ENCODE measurements around the gene MAGI1.

The MAGI1 gene

GRCh38 chr3:65411367-65411766 lies 627.4 kb downstream of the MAGI1 start:
- no peak for DNase-seq (ENCODE audit: low read depth)

- no peak for DNase-seq (ENCODE audit: low read depth)
Observed at GRCh38 chr3:65409176-65409569, 629.5 kb downstream of the MAGI1 start.

GRCh38 chr3:65408531-65409175 lies 630.1 kb downstream of the MAGI1 start:
- no peak for DNase-seq (ENCODE audit: low read depth)

DNA sequence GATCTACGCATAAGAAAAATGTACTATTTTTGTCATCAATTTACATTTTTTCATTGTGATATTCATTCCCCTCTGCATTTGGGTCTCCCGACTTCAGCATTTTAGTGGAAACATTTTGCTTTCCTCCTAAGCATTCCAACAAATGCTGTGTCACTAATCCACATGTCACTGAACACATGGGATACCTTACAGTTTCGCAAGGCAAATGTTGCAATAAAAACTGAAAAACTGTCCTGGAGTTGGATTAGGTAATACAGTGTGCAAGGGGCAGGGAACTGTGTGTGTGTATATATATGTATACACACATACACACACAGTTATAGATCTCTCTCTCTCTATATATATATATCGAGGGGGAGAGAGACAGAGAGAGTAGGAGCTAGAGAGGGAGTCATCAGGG lies 632.2 kb downstream of the MAGI1 start:
- DNase-seq (ENCODE audit: low read depth) = no peak

GRCh38 chr3:65402597-65402996 lies 636.1 kb downstream of the MAGI1 start:
- DNase-seq (ENCODE audit: low read depth) = no peak

DNA sequence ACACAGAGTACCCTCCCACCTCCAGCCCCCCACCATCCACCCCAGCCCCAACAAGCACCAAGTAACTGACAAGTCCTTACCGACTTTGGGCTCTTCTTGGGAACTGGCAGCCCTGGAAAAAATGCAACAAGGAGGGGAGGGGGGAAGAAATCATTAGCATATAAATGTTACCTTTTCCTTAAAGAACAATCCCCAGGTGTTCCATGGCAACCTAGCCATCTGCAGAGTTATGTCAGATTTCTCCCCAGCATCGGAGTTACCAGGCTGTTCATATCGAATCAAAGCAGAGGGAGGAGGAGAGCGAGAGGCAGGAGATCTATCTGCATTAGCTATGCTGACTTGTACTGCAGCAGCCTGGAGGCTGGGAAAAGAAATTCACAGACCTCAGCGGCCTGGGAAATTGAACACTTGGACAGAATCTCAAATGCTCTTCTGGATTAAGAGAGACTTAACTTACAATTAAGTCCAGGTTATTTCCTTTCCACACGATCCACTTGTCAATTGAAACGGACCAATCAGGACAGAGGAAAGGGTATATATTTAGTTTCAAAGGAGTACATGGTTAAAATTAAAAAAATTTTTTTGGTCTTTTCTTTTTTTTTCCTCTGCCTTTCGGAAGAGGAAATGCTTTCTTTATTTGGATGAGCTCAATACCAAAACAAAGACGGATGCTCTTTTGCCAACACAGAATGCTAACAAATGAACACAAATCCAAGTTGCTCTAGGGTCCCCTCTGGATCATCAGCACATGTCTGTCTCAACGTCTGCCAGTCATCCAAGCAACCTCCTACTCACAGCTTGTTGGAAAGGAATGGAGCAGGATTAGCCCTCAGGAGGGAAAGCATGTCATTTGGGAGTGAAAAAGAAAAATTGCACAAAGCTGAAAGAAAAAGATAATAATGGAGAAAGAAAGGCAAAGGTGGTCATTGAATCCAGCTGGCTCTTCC lies 637.1 kb downstream of the MAGI1 start:
- DNase-seq (ENCODE audit: low read depth) = no peak

- DNase-seq (ENCODE audit: low read depth) = no peak
Observed at GRCh38 chr3:65400899-65401298, 637.8 kb downstream of the MAGI1 start.

DNA sequence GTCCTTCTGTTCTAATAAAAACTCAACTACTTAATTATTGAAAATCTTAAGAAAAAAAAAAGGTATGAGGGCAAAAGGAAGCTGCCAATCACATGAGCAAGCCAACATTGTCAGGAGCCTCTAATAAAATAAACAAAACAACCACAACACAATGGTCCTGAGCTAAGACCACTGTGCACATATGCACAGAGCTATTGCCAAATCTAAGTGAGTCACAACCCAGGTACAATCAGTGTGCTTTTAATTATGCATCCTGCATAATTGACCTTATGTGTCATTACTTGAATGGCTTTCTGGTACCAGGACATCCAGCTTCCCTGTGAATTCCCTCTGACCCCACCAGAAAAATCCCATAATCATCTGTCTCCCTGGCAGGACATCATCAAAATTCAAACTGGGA lies 639.8 kb downstream of the MAGI1 start:
- DNase-seq (ENCODE audit: low read depth) = no peak

GRCh38 chr3:65396078-65396477 lies 642.6 kb downstream of the MAGI1 start:
- no peak for DNase-seq (ENCODE audit: low read depth)

DNA sequence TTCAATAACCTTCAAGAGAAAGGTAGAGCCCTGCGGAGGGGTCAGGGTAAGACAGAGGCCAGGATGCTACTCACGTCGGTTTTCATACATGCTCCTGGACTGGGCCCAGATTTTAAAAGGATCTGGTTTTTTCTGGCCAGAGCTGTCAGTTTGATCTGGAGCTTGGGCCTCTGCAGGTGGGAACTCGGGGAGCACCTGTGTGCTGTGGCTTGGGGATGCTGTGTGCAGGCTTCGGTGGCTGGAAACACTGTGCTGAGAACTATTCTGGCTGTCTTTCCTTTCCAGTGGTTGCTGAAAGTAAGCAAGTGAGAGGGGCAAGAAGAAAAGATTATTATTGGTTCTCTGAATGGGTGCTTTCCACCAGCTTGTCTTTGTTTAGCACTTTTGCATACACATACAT lies 647.6 kb downstream of the MAGI1 start:
- no peak for DNase-seq (ENCODE audit: low read depth)

DNA sequence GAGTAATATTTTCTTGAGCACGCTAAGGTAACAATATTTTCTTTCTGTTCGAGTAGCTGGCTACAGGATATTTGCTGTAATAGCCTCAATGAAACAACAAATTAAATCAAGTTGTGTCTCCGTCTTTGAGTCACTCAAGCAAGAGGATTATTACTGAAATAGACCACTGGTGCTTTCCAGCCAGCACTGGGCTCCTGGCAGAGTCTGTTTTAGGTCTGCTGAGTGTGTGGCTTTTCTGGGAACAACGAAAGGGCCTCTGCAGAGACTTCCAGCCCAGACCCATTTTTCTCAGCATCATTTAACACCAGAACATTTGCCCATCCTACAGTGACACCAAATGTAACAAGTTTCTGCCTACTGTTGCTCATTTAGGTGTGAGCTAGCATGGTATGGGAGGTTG lies 652.9 kb downstream of the MAGI1 start:
- no peak for DNase-seq (ENCODE audit: low read depth)

- DNase-seq (ENCODE audit: low read depth) = no peak
Observed at GRCh38 chr3:65381496-65382010, 657.2 kb downstream of the MAGI1 start.

GRCh38 chr3:65379223-65379622 lies 659.5 kb downstream of the MAGI1 start:
- DNase-seq (ENCODE audit: low read depth) = no peak

DNA sequence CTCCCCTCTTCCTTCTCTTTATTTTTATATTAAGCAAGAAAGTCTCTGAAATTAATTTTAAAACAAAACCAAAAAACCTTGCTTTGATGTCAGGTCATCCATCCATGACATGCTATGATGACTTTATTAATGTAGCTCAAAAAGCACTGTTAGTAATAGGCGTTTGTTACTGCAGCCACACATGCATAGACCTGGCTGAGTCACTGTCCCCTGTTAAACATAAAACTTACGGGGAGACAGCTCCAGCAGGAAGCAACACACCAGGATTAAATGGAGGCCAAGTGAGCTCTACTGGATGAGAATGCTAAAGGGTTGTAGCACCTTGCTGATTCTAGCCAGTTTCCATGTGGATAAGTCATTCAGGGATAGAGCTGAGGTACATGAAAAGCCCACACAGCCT lies 661.1 kb downstream of the MAGI1 start:
- no peak for DNase-seq (ENCODE audit: low read depth)

GRCh38 chr3:65376426-65376825 lies 662.3 kb downstream of the MAGI1 start:
- DNase-seq (ENCODE audit: low read depth) = no peak

DNA sequence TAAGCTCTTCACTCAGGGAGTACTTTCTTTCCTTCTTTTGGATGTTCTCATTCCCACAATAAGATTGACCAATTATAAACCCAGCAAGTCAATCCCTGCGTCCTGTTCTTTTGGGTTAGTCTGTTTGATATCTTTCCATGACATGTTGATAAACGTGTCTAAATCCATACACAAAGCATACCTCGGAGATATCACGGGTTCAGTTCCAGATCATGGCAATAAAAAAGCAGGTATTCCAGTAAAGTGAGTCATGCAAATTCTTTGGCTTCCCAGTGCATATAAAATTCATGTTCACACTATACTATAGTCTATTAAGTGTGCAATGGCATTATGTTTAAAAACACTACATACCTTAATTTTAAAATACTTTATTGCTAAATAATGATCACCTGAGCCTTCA lies 667.7 kb downstream of the MAGI1 start:
- DNase-seq (ENCODE audit: low read depth) = no peak

DNA sequence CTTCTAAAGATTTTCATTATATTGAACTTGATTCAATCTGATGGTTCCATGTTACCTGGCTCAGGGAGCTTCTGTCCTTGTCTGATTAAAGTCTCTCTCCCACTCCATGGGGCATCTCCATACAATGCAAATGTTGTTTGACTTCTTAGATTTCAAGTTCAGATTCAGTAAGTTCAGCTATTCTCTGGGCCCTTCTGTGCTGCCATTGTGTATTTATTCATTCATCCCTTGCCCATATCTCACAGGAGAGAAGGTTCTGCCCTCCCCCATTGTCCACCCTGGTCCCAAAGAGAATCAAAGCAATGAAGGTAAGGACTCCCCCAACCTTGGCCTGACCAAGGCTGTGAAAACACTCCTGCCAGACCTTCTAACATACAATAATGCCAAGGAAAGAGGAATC lies 669.9 kb downstream of the MAGI1 start:
- DNase-seq (ENCODE audit: low read depth) = no peak

DNA sequence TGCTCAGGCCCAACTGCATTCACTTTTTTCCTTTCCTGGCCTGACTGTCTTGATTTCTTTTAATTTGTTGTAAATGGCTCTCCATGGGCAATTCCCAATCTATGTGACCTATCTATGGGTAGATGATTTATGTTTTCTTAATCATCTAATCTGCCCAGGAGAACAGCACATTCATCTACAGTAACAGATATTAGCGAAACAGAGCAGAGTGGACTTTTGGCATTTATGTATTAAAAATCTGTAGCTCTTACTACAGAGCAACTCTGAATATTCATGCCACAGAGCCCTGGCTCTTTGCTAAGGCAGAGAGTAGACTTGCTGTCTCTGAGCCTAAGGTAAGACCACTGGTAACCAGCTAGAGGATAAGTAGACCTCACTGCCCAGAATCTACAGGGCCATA lies 676.0 kb downstream of the MAGI1 start:
- no peak for DNase-seq (ENCODE audit: low read depth)

DNA sequence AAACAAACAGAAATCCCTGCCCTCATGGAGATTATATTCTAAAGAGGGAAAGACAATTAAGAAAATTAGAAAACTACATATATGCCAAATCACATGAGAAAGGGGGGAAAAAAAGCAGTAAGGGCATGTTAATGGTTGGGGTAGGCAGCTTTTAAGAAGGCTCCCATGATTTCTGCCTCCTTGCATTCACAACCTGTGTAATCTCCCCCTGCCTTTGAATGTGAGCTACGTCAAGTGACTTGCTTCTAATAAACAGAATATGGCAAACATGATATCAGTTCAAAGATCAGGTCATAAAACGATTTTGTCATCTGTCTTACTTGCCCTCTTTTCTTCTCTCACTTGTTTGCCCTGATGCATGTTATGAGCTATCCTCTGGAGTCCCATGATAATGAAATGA lies 677.3 kb downstream of the MAGI1 start:
- no peak for DNase-seq (ENCODE audit: low read depth)

DNA sequence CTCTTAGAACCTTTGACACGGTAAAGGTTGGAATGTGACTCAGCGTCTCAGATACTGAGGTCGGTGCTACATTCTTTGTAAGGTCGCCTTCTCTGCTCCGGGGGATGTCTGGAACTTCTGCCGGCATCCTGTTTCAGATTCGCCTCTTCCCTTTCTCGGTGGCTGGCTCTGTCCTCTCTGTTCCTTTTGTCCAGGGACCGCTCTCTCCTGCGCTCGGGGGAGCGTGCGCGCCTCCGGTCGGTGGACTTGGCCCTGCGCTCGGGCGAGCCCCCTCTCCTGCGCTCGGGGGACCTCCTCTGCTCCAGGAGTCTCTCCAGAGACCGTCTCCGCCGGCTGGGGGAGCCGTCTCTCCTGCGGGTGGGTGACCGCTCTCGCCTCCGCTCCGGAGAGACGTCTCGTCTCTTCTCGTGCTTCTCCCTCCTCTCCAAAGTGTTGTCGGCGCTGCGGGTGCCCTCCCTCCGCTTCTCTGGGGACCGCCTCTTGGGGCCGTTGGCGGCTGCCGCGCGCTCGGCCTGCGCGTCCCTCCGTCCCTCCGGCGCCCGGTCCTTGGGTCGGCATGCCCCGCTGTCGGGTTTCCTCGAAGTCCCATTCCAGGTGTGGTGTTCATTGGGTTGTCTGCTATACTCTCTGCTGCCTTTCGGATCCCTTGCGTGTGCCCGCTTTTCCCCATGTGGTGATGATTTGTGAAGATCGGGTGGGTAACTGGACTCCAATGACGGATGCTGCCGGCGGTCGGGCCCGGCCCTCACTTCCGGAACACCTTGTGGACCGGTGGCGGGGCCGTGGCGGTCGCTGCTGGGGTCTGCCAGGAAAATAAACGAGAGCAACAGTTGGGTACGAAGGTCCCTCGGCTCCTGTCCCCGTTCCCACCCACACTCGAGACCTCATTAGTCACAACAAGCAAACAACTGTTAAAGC lies 682.1 kb downstream of the MAGI1 start:
- DNase-seq (ENCODE audit: low read depth) = no peak

DNA sequence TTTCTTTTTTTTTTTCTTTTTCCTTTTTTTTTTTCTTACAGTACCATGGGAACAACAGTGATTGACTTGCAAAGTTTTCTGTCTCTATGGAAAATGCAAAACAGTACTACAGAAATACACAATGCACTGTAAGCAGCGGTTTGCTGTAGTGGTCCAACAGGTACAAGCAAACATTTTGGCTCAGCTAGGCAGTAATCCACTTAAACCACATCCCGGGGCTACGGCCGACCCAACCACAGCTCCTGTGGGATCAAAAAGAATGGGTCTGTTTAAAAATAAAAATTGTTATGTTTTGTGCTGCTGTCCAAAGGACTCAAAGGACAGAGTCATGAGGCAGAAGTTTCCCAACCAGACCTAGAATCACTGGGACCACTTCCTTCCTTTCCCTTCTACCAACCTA lies 683.8 kb downstream of the MAGI1 start:
- no peak for DNase-seq (ENCODE audit: low read depth)

DNA sequence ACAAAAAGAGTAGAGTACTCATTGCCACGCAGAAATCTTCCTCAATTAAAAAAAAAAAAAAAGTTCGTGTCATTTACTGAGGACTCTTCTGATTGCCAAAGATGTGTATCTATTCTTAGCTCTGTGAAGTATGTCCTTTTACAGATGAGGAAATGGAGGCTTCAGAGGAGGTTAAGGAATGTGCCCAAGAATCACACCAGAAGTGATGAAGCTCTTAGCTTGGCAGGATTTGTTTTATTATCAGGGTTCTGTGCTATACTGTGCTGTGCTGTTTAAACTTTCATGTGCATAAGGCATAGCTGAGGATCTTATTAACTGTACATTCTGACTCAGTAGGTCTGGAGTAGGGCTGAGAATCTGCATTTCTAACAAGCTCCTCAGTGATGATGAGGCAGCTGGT lies 685.8 kb downstream of the MAGI1 start:
- DNase-seq (ENCODE audit: low read depth) = no peak

Measured in stimulated activated CD8-positive, alpha-beta memory T cell treated with anti-CD3 and anti-CD28 coated beads, Interleukin-15, amount 100 ng/mL, for 1 hour (primary cell).